ENCODE measurements around the gene EPRS1.
"Not testable (repeated sequence)": the region's sequence is repeated elsewhere in the genome, so short reads cannot be mapped to it uniquely, and the experiment has no call there.

Gene EPRS1

DNA sequence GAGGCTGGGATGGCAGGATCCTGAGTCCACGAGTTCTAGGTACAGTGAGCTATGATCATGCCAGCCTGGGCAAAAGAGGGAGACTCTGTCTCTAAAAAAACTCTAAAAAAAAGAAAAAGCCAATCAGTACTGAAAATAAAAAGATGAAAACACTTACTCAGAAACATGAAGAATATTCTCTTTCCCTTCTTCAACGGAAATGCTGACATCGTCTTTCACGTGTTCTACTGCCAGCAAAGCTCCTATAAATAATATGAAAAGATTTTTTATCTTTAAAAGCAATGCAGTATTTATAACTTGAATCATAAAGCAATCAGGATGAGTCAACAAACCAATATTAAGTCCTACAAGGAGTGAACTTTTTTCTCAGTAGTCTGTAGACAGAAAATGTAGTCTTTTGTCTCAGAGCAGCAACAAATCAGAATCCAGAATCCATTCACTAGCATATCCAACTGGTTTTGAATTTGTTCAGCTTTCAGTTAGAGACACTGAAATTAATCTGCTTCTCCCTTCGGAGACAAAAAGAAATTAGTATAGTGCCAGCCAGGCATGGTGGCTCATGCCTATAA is 6.2 kb downstream of the EPRS1 start:
- FAIRE-seq: no peak
- no peak for DNase-seq (ENCODE audit: low spot score)

GRCh38 chr1:220038640-220039039 is 7.7 kb downstream of the EPRS1 start:
- DNase-seq (ENCODE audit: low spot score) (no peak), FAIRE-seq (no peak)

- DNase-seq (ENCODE audit: low spot score); FAIRE-seq: not testable (repeated sequence)
Observed at GRCh38 chr1:220037810-220038209, 8.5 kb downstream of the EPRS1 start.

GRCh38 chr1:220032911-220033310 is 13.4 kb downstream of the EPRS1 start:
- FAIRE-seq (no peak), DNase-seq (ENCODE audit: low spot score) (no peak)

GRCh38 chr1:220031287-220031686 is 15.0 kb downstream of the EPRS1 start:
- no peak for DNase-seq (ENCODE audit: low spot score)
- FAIRE-seq: no peak

- no peak for DNase-seq (ENCODE audit: low spot score)
- FAIRE-seq: no peak
Observed at GRCh38 chr1:220028346-220028895, 17.9 kb downstream of the EPRS1 start.

DNA sequence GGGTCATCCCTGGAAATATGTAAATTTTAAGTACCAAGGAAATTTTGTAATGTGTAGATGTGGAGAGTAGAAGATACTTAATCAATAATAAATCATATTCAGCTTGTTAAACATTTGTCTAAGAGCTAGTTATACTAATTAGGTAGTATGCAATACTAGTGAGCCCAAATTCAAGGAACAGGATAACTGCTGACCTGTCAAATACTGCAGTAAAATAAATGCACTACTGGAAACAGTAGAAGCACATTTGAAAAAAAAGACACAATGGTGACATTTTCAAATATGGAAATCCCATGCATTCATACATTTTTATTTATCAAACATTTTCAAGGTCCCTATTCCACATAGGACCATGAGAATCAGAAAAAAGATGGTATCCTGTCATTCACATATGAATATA is 27.2 kb downstream of the EPRS1 start:
- no peak for DNase-seq (ENCODE audit: low spot score)
- FAIRE-seq: no peak

GRCh38 chr1:220013497-220013896 is 32.8 kb downstream of the EPRS1 start:
- DNase-seq (ENCODE audit: low spot score): no peak
- FAIRE-seq: no peak

DNA sequence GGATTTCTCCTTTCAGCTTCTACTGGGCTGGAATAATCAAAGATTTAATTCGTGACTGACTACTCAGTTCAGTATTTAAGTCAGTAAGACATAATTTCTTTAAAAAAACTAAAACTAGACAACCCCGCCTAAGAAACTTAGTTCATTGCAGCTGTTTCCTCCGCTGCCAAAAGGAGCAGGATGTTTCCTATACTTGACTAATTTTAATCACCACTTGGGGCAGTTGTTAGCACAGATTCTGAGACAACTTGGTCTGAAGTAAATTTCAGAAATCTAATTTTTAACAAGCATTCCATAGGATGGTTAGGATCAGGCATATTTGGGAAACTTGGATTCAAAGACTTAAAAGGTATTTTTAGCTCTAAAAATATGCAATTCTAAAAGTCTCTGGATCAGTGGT is 34.0 kb downstream of the EPRS1 start:
- FAIRE-seq (no peak), DNase-seq (ENCODE audit: low spot score) (no peak)

GRCh38 chr1:220011620-220012019 is 34.7 kb downstream of the EPRS1 start:
- FAIRE-seq (no peak), DNase-seq (ENCODE audit: low spot score) (no peak)

DNA sequence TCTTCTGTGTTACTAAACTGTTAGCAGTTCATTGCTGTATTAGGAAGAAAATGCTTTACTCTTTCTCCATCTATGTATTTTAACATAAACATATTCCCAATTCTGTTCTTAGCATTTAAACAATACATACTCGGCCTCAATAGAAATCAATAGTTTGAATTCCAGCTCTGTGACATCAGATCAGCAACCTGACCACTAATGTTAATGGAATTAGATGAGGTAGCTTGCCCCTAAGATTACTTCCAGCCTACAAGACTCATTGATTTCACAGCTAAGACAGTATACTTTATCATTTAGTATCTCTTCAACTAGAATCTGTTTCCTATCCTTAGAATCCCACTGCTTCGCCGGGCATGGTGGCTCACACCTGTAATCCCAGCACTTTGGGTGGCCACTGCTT is 38.9 kb downstream of the EPRS1 start:
- DNase-seq (ENCODE audit: low spot score) (no peak), FAIRE-seq (no peak)

GRCh38 chr1:220005489-220005888 is 40.8 kb downstream of the EPRS1 start:
- FAIRE-seq: no peak
- DNase-seq (ENCODE audit: low spot score): no peak

- DNase-seq (ENCODE audit: low spot score) (no peak), FAIRE-seq (no peak)
Observed at GRCh38 chr1:220003610-220004299, 42.5 kb downstream of the EPRS1 start.

GRCh38 chr1:220003015-220003414 is 43.3 kb downstream of the EPRS1 start:
- FAIRE-seq (no peak), DNase-seq (ENCODE audit: low spot score) (no peak)

GRCh38 chr1:220001095-220001501 is 45.2 kb downstream of the EPRS1 start:
- FAIRE-seq: no peak
- no peak for DNase-seq (ENCODE audit: low spot score)

- FAIRE-seq: no peak
- DNase-seq (ENCODE audit: low spot score): no peak
Observed at GRCh38 chr1:219999821-220000220, 46.5 kb downstream of the EPRS1 start.

All from urothelium cell line (cell line).